Naive thymus-derived CD4-positive, alpha-beta T cell (primary cell): Measurements from ENCODE around the gene CWC22. TPM values are rescaled to one million over a fixed set of nuclear protein-coding genes. Genes with fewer than 3 reads are reported as not detected.
"Not testable (repeated sequence)": the region's sequence is repeated elsewhere in the genome, so short reads cannot be mapped to it uniquely, and the experiment has no call there.

ENCODE experiments used
- ATAC-seq: fragments of 150-1000 bp; cut with Tn5 transposase; 2 replicates; pipeline ENCODE4 v1.10.0; 2021; ENCODE audit warnings: mild to moderate bottlenecking, moderate library complexity
- CTCF ChIA-PET: fragments of 350-600 bp; sonication (Branson Sonifier 250); formaldehyde crosslinking; loops from one replicate; lab custom pipeline; 2021; ENCODE audit warnings: antibody characterized with exemption; lab: Charles Lee
- POLR2A ChIA-PET: fragments of 350-600 bp; sonication (Branson Sonifier 250); formaldehyde crosslinking; loops from one replicate; lab custom pipeline; 2021; ENCODE audit warnings: antibody characterized with exemption, inconsistent platforms; lab: Charles Lee
- DNase-seq, 9 donors: peaks; one replicate each; pipeline versions ENCODE4 v3.0.0 to v3.0.0-alpha.2; 2020 to 2022; ENCODE audit warnings: mixed read lengths in 1 of 9
- H3K27ac ChIP-seq: one replicate; pipeline ENCODE4 v1.7.0; 2013; ENCODE audit warnings: mild to moderate bottlenecking, low read depth, low read length, moderate library complexity
- H3K27me3 ChIP-seq, 2 donors: one replicate each; pipeline ENCODE4 v1.7.0; 2013; ENCODE audit warnings: low read length in 2 of 2, mild to moderate bottlenecking in 2 of 2, moderate library complexity in 2 of 2; ENCODE audit not compliant: control insufficient read depth in 2 of 2, insufficient read depth in 2 of 2
- H3K36me3 ChIP-seq, 3 experiments: 1 replicate in 2 of 3; 2 replicates in 1 of 3; pipeline ENCODE4 v1.7.0; 2013; ENCODE audit warnings: low read length in 3 of 3, mild to moderate bottlenecking in 3 of 3, moderate library complexity in 1 of 3; ENCODE audit not compliant: insufficient read depth in 3 of 3, control insufficient read depth in 2 of 3
- H3K4me1 ChIP-seq, 2 donors: one replicate each; pipeline ENCODE4 v1.7.0; 2013; ENCODE audit warnings: low read length in 2 of 2, mild to moderate bottlenecking in 2 of 2, moderate library complexity in 1 of 2; ENCODE audit not compliant: control insufficient read depth in 2 of 2, insufficient read depth in 2 of 2
- H3K4me3 ChIP-seq: 2 replicates; pipeline ENCODE4 v1.7.0; 2013; ENCODE audit warnings: mild to moderate bottlenecking, low read length
- H3K9me3 ChIP-seq, 3 experiments: 1 replicate in 2 of 3; 2 replicates in 1 of 3; pipeline ENCODE4 v1.7.0; 2013; ENCODE audit warnings: low read length in 3 of 3; ENCODE audit not compliant: control insufficient read depth in 2 of 3
- H3K27ac Mint-ChIP-seq, 9 donors: one replicate each; pipeline ENCODE4 v1.8.0; 2020 to 2022; ENCODE audit warnings: mixed read lengths in 9 of 9, mild to moderate bottlenecking in 8 of 9, moderate library complexity in 5 of 9, inconsistent platforms in 2 of 9
- H3K27me3 Mint-ChIP-seq, 5 donors: one replicate each; pipeline ENCODE4 v1.8.0; 2021 to 2022; ENCODE audit warnings: mixed read lengths in 5 of 5, mild to moderate bottlenecking in 1 of 5
- H3K36me3 Mint-ChIP-seq, 5 donors: one replicate each; pipeline ENCODE4 v1.8.0; 2020 to 2022; ENCODE audit warnings: mixed read lengths in 5 of 5, mild to moderate bottlenecking in 3 of 5, inconsistent platforms in 1 of 5
- H3K4me1 Mint-ChIP-seq, 7 donors: one replicate each; pipeline ENCODE4 v1.8.0; 2020 to 2022; ENCODE audit warnings: mixed read lengths in 7 of 7, mild to moderate bottlenecking in 3 of 7, inconsistent platforms in 1 of 7
- H3K4me3 Mint-ChIP-seq, 10 donors: one replicate each; pipeline ENCODE4 v1.8.0; 2020 to 2022; ENCODE audit warnings: mild to moderate bottlenecking in 10 of 10, mixed read lengths in 10 of 10, moderate library complexity in 6 of 10, inconsistent platforms in 2 of 10
- H3K9me3 Mint-ChIP-seq, 11 donors: one replicate each; pipeline ENCODE4 v1.8.0; 2020 to 2022; ENCODE audit warnings: mixed read lengths in 11 of 11, mild to moderate bottlenecking in 4 of 11, inconsistent platforms in 1 of 11, moderate library complexity in 1 of 11
- intact Hi-C, 2 donors: fragments of 100-400 bp; cut with micrococcal nuclease; formaldehyde crosslinking; loops; one replicate each; pipeline ENCODE4 v1.15.1; 2023
- polyA plus RNA-seq, 2 donors: library from polyadenylated mRNA; unstranded; fragments of 300-500 nt; fragmentation: Illumina TruSeq; gene quantifications; one replicate each; pipeline ENCODE4 v1.2.3, GENCODE V29; 2021
- total RNA-seq, 6 experiments: library from RNA in 5 of 6; stranded (reverse) in 5 of 6; gene quantifications; 1 replicate in 5 of 6; 2 replicates in 1 of 6; pipeline ENCODE4 v1.2.3 and lab custom pipeline; 2021 to 2026

Gene CWC22
- total and polyA plus RNA-seq, 7 experiments from 2014 or later: 14.4 to 42.6 (median 30.2) TPM

GRCh38 chr2:179963626-179964025, 43.5 kb downstream of the CWC22 start:
- Histone ChIP-seq H3K4me3 (no peak overlapping the region), H3K4me1 (no peaks in the 10 kb centered on the region), H3K9me3 (no peaks in the 10 kb centered on the region), H3K36me3 (peaks cover 3 to 35% (median 11%) of the 10 kb centered on the region in 3 experiments), H3K27me3 (no peaks in the 10 kb centered on the region), H3K27ac (no peak overlapping the region)
- no peak overlapping the region for H3K27ac Mint-ChIP-seq
- ChIA-PET POLR2A (no interaction called here), CTCF (no interaction called here)
- H3K27me3 Mint-ChIP-seq: no peaks in the 10 kb centered on the region
- intact Hi-C loops: no loop called here
- peaks cover 7 to 49% (median 27%) of the 10 kb centered on the region in 5 donors for H3K36me3 Mint-ChIP-seq
- H3K9me3 Mint-ChIP-seq: no peaks in the 10 kb centered on the region
- peaks cover 0 to 4% (median 0%) of the 10 kb centered on the region in 7 donors for H3K4me1 Mint-ChIP-seq
- H3K4me3 Mint-ChIP-seq: no peak overlapping the region
- ATAC-seq (no peak), DNase-seq (no peak)

- peaks cover 0 to 36% (median 14%) of the 10 kb centered on the region in 3 experiments for H3K36me3 ChIP-seq
- intact Hi-C loops, H3K4me1 Mint-ChIP-seq, ATAC-seq, H3K27me3 ChIP-seq, H3K4me3 ChIP-seq, DNase-seq, H3K4me3 Mint-ChIP-seq, H3K9me3 Mint-ChIP-seq, H3K9me3 ChIP-seq, H3K27ac ChIP-seq, H3K27me3 Mint-ChIP-seq, POLR2A ChIA-PET, H3K4me1 ChIP-seq: not testable (repeated sequence)
- CTCF ChIA-PET: interaction anchor here (0.6 kb wide), 1 partner anchor 1757 kb away, joined by 3 read pairs; no protein-coding TSS in a partner anchor
- peak overlapping the region in 1 of 9 donors; percentile 30 for H3K27ac Mint-ChIP-seq
- peaks cover 7 to 34% (median 16%) of the 10 kb centered on the region in 5 donors for H3K36me3 Mint-ChIP-seq
Observed at GRCh38 chr2:179958251-179958650, 48.8 kb downstream of the CWC22 start.

GRCh38 chr2:179954026-179954425, 53.1 kb downstream of the CWC22 start:
- CTCF ChIA-PET: no interaction called here
- intact Hi-C loops: loop anchor here in 1 of 2 donors (2.0 kb wide), 1 partner anchor 15 kb away; no protein-coding TSS in a partner anchor
- H3K4me1 Mint-ChIP-seq: no peaks in the 10 kb centered on the region
- H3K9me3 ChIP-seq: no peaks in the 10 kb centered on the region
- H3K4me1 ChIP-seq: no peaks in the 10 kb centered on the region
- H3K36me3 Mint-ChIP-seq: peaks cover 14 to 42% (median 26%) of the 10 kb centered on the region in 5 donors
- DNase-seq (no peak), ATAC-seq (no peak)
- H3K27ac Mint-ChIP-seq: no peak overlapping the region
- H3K27me3 ChIP-seq: no peaks in the 10 kb centered on the region
- peaks cover 0 to 1% (median 0%) of the 10 kb centered on the region in 11 donors for H3K9me3 Mint-ChIP-seq
- no peak overlapping the region for H3K4me3 Mint-ChIP-seq
- peaks cover 4 to 59% (median 9%) of the 10 kb centered on the region in 3 experiments for H3K36me3 ChIP-seq
- no peak overlapping the region for H3K27ac ChIP-seq
- H3K4me3 ChIP-seq: no peak overlapping the region
- POLR2A ChIA-PET: no interaction called here
- no peaks in the 10 kb centered on the region for H3K27me3 Mint-ChIP-seq

- H3K27ac Mint-ChIP-seq: peak overlapping the region in 1 of 9 donors; percentile 39
- POLR2A ChIA-PET: no interaction called here
- Histone ChIP-seq H3K9me3 (no peaks in the 10 kb centered on the region), H3K4me1 (no peaks in the 10 kb centered on the region), H3K4me3 (no peak overlapping the region), H3K27ac (no peak overlapping the region), H3K36me3 (peaks cover 9 to 62% (median 9%) of the 10 kb centered on the region in 3 experiments), H3K27me3 (no peaks in the 10 kb centered on the region)
- H3K4me3 Mint-ChIP-seq: no peak overlapping the region
- DNase-seq (no peak), ATAC-seq (no peak)
- peaks cover 20 to 49% (median 29%) of the 10 kb centered on the region in 5 donors for H3K36me3 Mint-ChIP-seq
- intact Hi-C loops: no loop called here
- peaks cover 0 to 1% (median 0%) of the 10 kb centered on the region in 7 donors for H3K4me1 Mint-ChIP-seq
- H3K9me3 Mint-ChIP-seq: peaks cover 0 to 1% (median 0%) of the 10 kb centered on the region in 11 donors
- no peaks in the 10 kb centered on the region for H3K27me3 Mint-ChIP-seq
- CTCF ChIA-PET: no interaction called here
Observed at GRCh38 chr2:179953359-179953758, 53.7 kb downstream of the CWC22 start.

- H3K36me3 ChIP-seq: peaks cover 9 to 64% (median 10%) of the 10 kb centered on the region in 3 experiments
- intact Hi-C loops: no loop called here
- ChIA-PET POLR2A (no interaction called here), CTCF (no interaction called here)
- no peak overlapping the region for H3K4me3 Mint-ChIP-seq
- H3K27me3 ChIP-seq: no peaks in the 10 kb centered on the region
- peaks cover 21 to 56% (median 34%) of the 10 kb centered on the region in 5 donors for H3K36me3 Mint-ChIP-seq
- no peak overlapping the region for H3K27ac Mint-ChIP-seq
- H3K4me1 Mint-ChIP-seq: peaks cover 0 to 1% (median 0%) of the 10 kb centered on the region in 7 donors
- no peaks in the 10 kb centered on the region for H3K9me3 ChIP-seq
- H3K4me3 ChIP-seq: no peak overlapping the region
- H3K27me3 Mint-ChIP-seq: no peaks in the 10 kb centered on the region
- peaks cover 0 to 1% (median 0%) of the 10 kb centered on the region in 11 donors for H3K9me3 Mint-ChIP-seq
- no peak overlapping the region for H3K27ac ChIP-seq
- DNase-seq (no peak), ATAC-seq (no peak)
- no peaks in the 10 kb centered on the region for H3K4me1 ChIP-seq
Observed at GRCh38 chr2:179952658-179953057, 54.4 kb downstream of the CWC22 start.

- Histone ChIP-seq H3K27ac (no peak overlapping the region), H3K4me3 (no peak overlapping the region), H3K27me3 (no peaks in the 10 kb centered on the region), H3K4me1 (no peaks in the 10 kb centered on the region), H3K9me3 (no peaks in the 10 kb centered on the region), H3K36me3 (peaks cover 9 to 69% (median 10%) of the 10 kb centered on the region in 3 experiments)
- no peak for ATAC-seq
- Mint-ChIP-seq H3K27me3 (no peaks in the 10 kb centered on the region), H3K4me1 (peaks cover 0 to 1% (median 0%) of the 10 kb centered on the region in 7 donors), H3K4me3 (no peak overlapping the region), H3K9me3 (peaks cover 0 to 1% (median 0%) of the 10 kb centered on the region in 11 donors), H3K27ac (peak overlapping the region in 4 of 9 donors; percentile 1 to 19 (median 5)), H3K36me3 (peaks cover 18 to 55% (median 36%) of the 10 kb centered on the region in 5 donors)
- intact Hi-C loops: no loop called here
- POLR2A ChIA-PET: interaction anchor here (0.6 kb wide), 1 partner anchor 18 kb away, joined by 3 read pairs; no protein-coding TSS in a partner anchor
- DNase-seq: no peak
- CTCF ChIA-PET: no interaction called here
Observed at GRCh38 chr2:179951680-179952079, 55.4 kb downstream of the CWC22 start.

GRCh38 chr2:179950391-179950790, 56.7 kb downstream of the CWC22 start:
- peaks cover 0 to 1% (median 0%) of the 10 kb centered on the region in 11 donors for H3K9me3 Mint-ChIP-seq
- peaks cover 21 to 58% (median 39%) of the 10 kb centered on the region in 5 donors for H3K36me3 Mint-ChIP-seq
- ChIA-PET POLR2A (no interaction called here), CTCF (no interaction called here)
- no peak overlapping the region for H3K27ac ChIP-seq
- peaks cover 9 to 79% (median 11%) of the 10 kb centered on the region in 3 experiments for H3K36me3 ChIP-seq
- no peak overlapping the region for H3K27ac Mint-ChIP-seq
- ATAC-seq (no peak), DNase-seq (no peak)
- no peak overlapping the region for H3K4me3 Mint-ChIP-seq
- no peaks in the 10 kb centered on the region for H3K27me3 ChIP-seq
- intact Hi-C loops: no loop called here
- no peaks in the 10 kb centered on the region for H3K9me3 ChIP-seq
- peaks cover 0 to 1% (median 0%) of the 10 kb centered on the region in 7 donors for H3K4me1 Mint-ChIP-seq
- no peak overlapping the region for H3K4me3 ChIP-seq
- H3K4me1 ChIP-seq: no peaks in the 10 kb centered on the region
- no peaks in the 10 kb centered on the region for H3K27me3 Mint-ChIP-seq
